NCI-H2227 (cell line): ENCODE results near the gene GNPTG.
A peak's percentile ranks its signal among the peaks of the same experiment; 100 is the strongest.

Source experiments
- DNase-seq: peaks from one replicate; lab custom pipeline; 2025; ENCODE audit not compliant: unreplicated experiment; lab: John Stamatoyannopoulos, UW

Gene GNPTG

GRCh38 chr16:1367486-1368174, 15.9 kb downstream of the GNPTG start:
- no peak for DNase-seq

GRCh38 chr16:1371054-1371978, 19.6 kb downstream of the GNPTG start:
- DNase-seq = no peak

GRCh38 chr16:1372292-1372950, 20.7 kb downstream of the GNPTG start:
- DNase-seq = no peak

GRCh38 chr16:1374418-1375297, 22.9 kb downstream of the GNPTG start:
- DNase-seq = no peak

GRCh38 chr16:1375298-1375640, 23.5 kb downstream of the GNPTG start:
- DNase-seq = no peak

GRCh38 chr16:1375741-1376410, 24.1 kb downstream of the GNPTG start:
- DNase-seq = no peak

GRCh38 chr16:1377406-1378010, 25.8 kb downstream of the GNPTG start:
- DNase-seq = no peak

GRCh38 chr16:1378087-1378803, 26.5 kb downstream of the GNPTG start:
- DNase-seq = no peak

- DNase-seq = peak; percentile 55
These were observed 27.1 kb downstream of the GNPTG start for GRCh38 chr16:1378804-1379303.

GRCh38 chr16:1379304-1380076, 27.8 kb downstream of the GNPTG start:
- DNase-seq = peak; percentile 78

GRCh38 chr16:1380195-1380594, 28.5 kb downstream of the GNPTG start:
- no peak for DNase-seq

GRCh38 chr16:1381612-1382406, 30.1 kb downstream of the GNPTG start:
- no peak for DNase-seq

- no peak for DNase-seq
These were observed 31.8 kb downstream of the GNPTG start for GRCh38 chr16:1383556-1383955.

GRCh38 chr16:1385232-1385631, 33.5 kb downstream of the GNPTG start:
- no peak for DNase-seq

GRCh38 chr16:1387331-1387730, 35.6 kb downstream of the GNPTG start:
- no peak for DNase-seq

GRCh38 chr16:1389762-1390161, 38.0 kb downstream of the GNPTG start:
- no peak for DNase-seq

GRCh38 chr16:1390239-1390779, 38.6 kb downstream of the GNPTG start:
- DNase-seq = no peak
